ENCODE data around the gene KMT2B. TPM values are rescaled to one million over a fixed set of nuclear protein-coding genes. Genes with fewer than 3 reads are reported as not detected.

Gene KMT2B
- total RNA-seq, 6 experiments from 2014 or later, result 10.5 to 23.1 (median 15.0) TPM

- Histone ChIP-seq H3K4me1 (no peaks in the 10 kb centered on the region), H3K4me3 (no peak overlapping the region), H3K36me3 (no peaks in the 10 kb centered on the region), H3K27ac (no peak overlapping the region), H3K27me3 (no peaks in the 10 kb centered on the region), H3K9me3 (no peaks in the 10 kb centered on the region)
- intact Hi-C loops (cut with DNase I), result no loop called here
- no peak for DNase-seq
- 76% methylated on average over 14 of the region's 19 CpGs for WGBS (ENCODE audit: insufficient coverage, low coverage, low lambda C conversion rate, missing lambda C conversion rate)
- TF ChIP-seq POLR2A (IDR thresholded peaks at IDR 0.05) (no peak), CTCF (IDR thresholded peaks at IDR 0.05) (no peak)
- no peak for ATAC-seq
Measured at GRCh38 chr19:35777086-35777841, 59.5 kb downstream of the KMT2B start.

GRCh38 chr19:35777961-35778360 lies 60.2 kb downstream of the KMT2B start:
- no peaks in the 10 kb centered on the region for H3K36me3 ChIP-seq
- TF ChIP-seq CTCF (IDR thresholded peaks at IDR 0.05) (no peak), POLR2A (IDR thresholded peaks at IDR 0.05) (no peak)
- H3K4me3 ChIP-seq, result no peak overlapping the region
- H3K4me1 ChIP-seq, result no peaks in the 10 kb centered on the region
- DNase-seq (no peak), ATAC-seq (no peak)
- H3K27ac ChIP-seq, result no peak overlapping the region
- H3K9me3 ChIP-seq, result no peaks in the 10 kb centered on the region
- no peaks in the 10 kb centered on the region for H3K27me3 ChIP-seq
- WGBS (ENCODE audit: insufficient coverage, low coverage, low lambda C conversion rate, missing lambda C conversion rate), result 85% methylated on average over 5 of the region's 7 CpGs
- intact Hi-C loops (cut with DNase I), result no loop called here

DNA sequence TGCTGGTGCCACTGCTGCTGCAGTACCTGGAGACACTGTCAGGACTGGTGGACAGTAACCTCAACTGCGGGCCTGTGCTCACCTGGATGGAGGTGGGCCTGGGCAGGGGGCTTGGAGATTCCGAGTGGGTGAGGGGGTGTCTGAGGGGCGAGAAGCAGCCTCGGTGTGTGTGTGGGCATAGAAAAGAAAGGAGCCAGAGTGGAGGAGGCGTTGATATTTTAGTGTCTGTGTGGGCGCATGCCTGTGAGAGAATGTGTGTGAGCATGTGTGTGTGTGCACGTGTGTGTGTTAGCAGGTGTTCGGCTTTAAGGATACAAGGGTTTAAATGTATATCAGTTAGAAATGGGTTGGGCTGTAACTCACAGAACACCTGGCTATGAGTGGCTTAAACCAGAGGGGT lies 61.2 kb downstream of the KMT2B start:
- no peaks in the 10 kb centered on the region for H3K36me3 ChIP-seq
- no peak overlapping the region for H3K27ac ChIP-seq
- H3K4me1 ChIP-seq, result no peaks in the 10 kb centered on the region
- 95% methylated on average over 8 of the region's 8 CpGs for WGBS (ENCODE audit: insufficient coverage, low coverage, low lambda C conversion rate, missing lambda C conversion rate)
- no peak overlapping the region for H3K4me3 ChIP-seq
- TF ChIP-seq POLR2A (IDR thresholded peaks at IDR 0.05), result no peak
- ATAC-seq, result no peak
- intact Hi-C loops (cut with DNase I), result no loop called here
- DNase-seq, result no peak
- no peaks in the 10 kb centered on the region for H3K9me3 ChIP-seq
- H3K27me3 ChIP-seq, result no peaks in the 10 kb centered on the region

GRCh38 chr19:35780058-35780457 lies 62.3 kb downstream of the KMT2B start:
- no peaks in the 10 kb centered on the region for H3K27me3 ChIP-seq
- H3K4me3 ChIP-seq, result no peak overlapping the region
- no peak overlapping the region for H3K27ac ChIP-seq
- no peaks in the 10 kb centered on the region for H3K36me3 ChIP-seq
- WGBS (ENCODE audit: insufficient coverage, low coverage, low lambda C conversion rate, missing lambda C conversion rate), result 40% methylated on average over 1 of the region's 16 CpGs
- no peaks in the 10 kb centered on the region for H3K4me1 ChIP-seq
- intact Hi-C loops (cut with DNase I), result no loop called here
- ATAC-seq (no peak), DNase-seq (no peak)
- TF ChIP-seq CTCF (IDR thresholded peaks at IDR 0.05) (no peak), POLR2A (IDR thresholded peaks at IDR 0.05) (no peak)
- H3K9me3 ChIP-seq, result no peaks in the 10 kb centered on the region

- Histone ChIP-seq H3K4me1 (no peaks in the 10 kb centered on the region), H3K36me3 (no peaks in the 10 kb centered on the region), H3K4me3 (no peak overlapping the region), H3K9me3 (no peaks in the 10 kb centered on the region), H3K27me3 (no peaks in the 10 kb centered on the region), H3K27ac (no peak overlapping the region)
- TF ChIP-seq POLR2A (IDR thresholded peaks at IDR 0.05), result no peak
- no peak for TF ChIP-seq CTCF (IDR thresholded peaks at IDR 0.05)
- DNase-seq, result no peak
- intact Hi-C loops (cut with DNase I), result no loop called here
- 81% methylated on average over 5 of the region's 20 CpGs for WGBS (ENCODE audit: insufficient coverage, low coverage, low lambda C conversion rate, missing lambda C conversion rate)
- no peak for ATAC-seq
Measured at GRCh38 chr19:35780717-35781116, 62.9 kb downstream of the KMT2B start.

All from right lobe of liver (tissue), 6 donors.